Liver (tissue), 9 donors: ENCODE data around the gene NAP1L4. TPM values are rescaled to one million over a fixed set of nuclear protein-coding genes. Genes with fewer than 3 reads are reported as not detected.

Source experiments
- DNase-seq: peaks from one replicate; pipeline ENCODE4 v3.0.0-alpha.2; 2017; ENCODE audit warnings: low spot score
- H3K27ac ChIP-seq, 2 donors: one replicate each; pipeline ENCODE4 v1.7.0; 2013; ENCODE audit warnings: inconsistent platforms in 2 of 2, low read length in 2 of 2, control low read depth in 1 of 2, low read depth in 1 of 2, mild to moderate bottlenecking in 1 of 2
- H3K27me3 ChIP-seq, 4 donors: one replicate each; pipeline versions ENCODE4 v1.6.1 to v1.7.0; 2013; ENCODE audit warnings: low read length in 3 of 4, inconsistent platforms in 1 of 4, mild to moderate bottlenecking in 1 of 4, moderate library complexity in 1 of 4; ENCODE audit not compliant: control insufficient read depth in 4 of 4, insufficient read depth in 4 of 4
- H3K36me3 ChIP-seq, 4 donors: one replicate each; pipeline versions ENCODE4 v1.6.1 to v1.7.0; 2013; ENCODE audit warnings: low read length in 3 of 4, mild to moderate bottlenecking in 3 of 4, low read depth in 1 of 4, moderate library complexity in 1 of 4; ENCODE audit not compliant: control insufficient read depth in 4 of 4, insufficient read depth in 3 of 4
- H3K4me1 ChIP-seq, 4 donors: one replicate each; pipeline versions ENCODE4 v1.6.1 to v1.7.0; 2013; ENCODE audit warnings: low read length in 3 of 4, mild to moderate bottlenecking in 3 of 4, moderate library complexity in 1 of 4; ENCODE audit not compliant: control insufficient read depth in 4 of 4, insufficient read depth in 4 of 4
- H3K4me3 ChIP-seq, 3 donors: one replicate each; pipeline versions ENCODE4 v1.6.1 to v1.7.0; 2013; ENCODE audit warnings: low read length in 3 of 3, control low read depth in 1 of 3, low read depth in 1 of 3, mild to moderate bottlenecking in 1 of 3
- H3K9ac ChIP-seq, 2 donors: one replicate each; pipeline ENCODE4 v1.7.0; 2013; ENCODE audit warnings: low read length in 2 of 2, mild to moderate bottlenecking in 2 of 2, moderate library complexity in 2 of 2, control low read depth in 1 of 2, low read depth in 1 of 2
- H3K9me3 ChIP-seq, 4 donors: one replicate each; pipeline versions ENCODE4 v1.6.1 to v1.7.0; 2013; ENCODE audit warnings: low read length in 3 of 4; ENCODE audit not compliant: control insufficient read depth in 4 of 4
- EGR1 ChIP-seq, 2 donors: IDR thresholded peaks; 2 replicates each; pipeline ENCODE4 v1.6.1; 2016 to 2018; ENCODE audit warnings: antibody characterized with exemption in 2 of 2, low read depth in 2 of 2
- FOXA2 ChIP-seq: IDR thresholded peaks from 2 replicates; pipeline ENCODE4 v1.6.1; 2016; ENCODE audit warnings: antibody characterized with exemption
- HNF4A ChIP-seq, 2 donors: conservative IDR thresholded peaks; 2 replicates each; pipeline ENCODE4 v1.6.1; 2016; ENCODE audit warnings: antibody characterized with exemption in 2 of 2, mild to moderate bottlenecking in 2 of 2
- HNF4G ChIP-seq: IDR thresholded peaks from 2 replicates; pipeline ENCODE4 v1.6.1; 2016; ENCODE audit warnings: antibody characterized with exemption
- JUND ChIP-seq, 2 donors: IDR thresholded peaks; 2 replicates each; pipeline ENCODE4 v1.6.1; 2016; ENCODE audit warnings: antibody characterized with exemption in 2 of 2
- NR2F2 ChIP-seq: IDR thresholded peaks from 2 replicates; pipeline ENCODE4 v1.6.1; 2016; ENCODE audit warnings: antibody characterized with exemption
- RAD21 ChIP-seq, 2 donors: IDR thresholded peaks; 2 replicates each; pipeline ENCODE4 v1.6.1; 2016; ENCODE audit warnings: antibody characterized with exemption in 2 of 2, mild to moderate bottlenecking in 2 of 2
- SP1 ChIP-seq: IDR thresholded peaks from 2 replicates; pipeline ENCODE4 v1.6.1; 2018; ENCODE audit warnings: antibody characterized with exemption, mild to moderate bottlenecking
- TAF1 ChIP-seq: conservative IDR thresholded peaks from 2 replicates; pipeline ENCODE4 v1.6.1; 2016; ENCODE audit warnings: antibody characterized with exemption, mild to moderate bottlenecking
- YY1 ChIP-seq: IDR thresholded peaks from 2 replicates; pipeline ENCODE4 v1.6.1; 2016; ENCODE audit warnings: antibody characterized with exemption, mild to moderate bottlenecking
- WGBS: extraction: QIAGEN DNeasy Blood & Tissue Kit; methylation state at CpG from one replicate; pipeline ENCODE4 v1.1.7; 2013; 5-methylcytosine and 5-hydroxymethylcytosine counted together
- polyA plus RNA-seq, 2 donors: library from polyadenylated mRNA; stranded (reverse) in 1 of 2; unstranded in 1 of 2; fragments of 200-250 nt in 1 of 2; fragments of >200 nt in 1 of 2; fragmentation: Nextera tagmentation in 1 of 2; extraction: Ambion mirVana in 1 of 2; gene quantifications; one replicate each; pipeline versions ENCODE4 v1.2.1 to v1.2.3, GENCODE V29; 2013 to 2015
- total RNA-seq, 2 donors: library from RNA; depleted of rRNA; stranded (reverse); fragments of >200 nt; gene quantifications; one replicate each; pipeline ENCODE4 v1.2.3, GENCODE V29; 2014
- TF ChIP-seq, protein P1 (sequence below): IDR thresholded peaks from 2 replicates; pipeline ENCODE4 v1.6.1; 2016; ENCODE audit warnings: antibody characterized with exemption
- TF ChIP-seq, protein P2 (sequence below): IDR thresholded peaks from 2 replicates; pipeline ENCODE4 v1.6.1; 2016; ENCODE audit warnings: antibody characterized with exemption, mild to moderate bottlenecking
- TF ChIP-seq, protein P3 (sequence below): IDR thresholded peaks from 2 replicates; pipeline ENCODE4 v1.6.1; 2016; ENCODE audit warnings: antibody characterized with exemption
- donor health status: healthy.
- donor health status: healthy.
- donor health status: healthy.
- donor health status: healthy.
- donor health status: healthy.

NAP1L4 gene
- total and polyA plus RNA-seq, 4 donors = 33.2 to 110 (median 46.7) TPM

DNA sequence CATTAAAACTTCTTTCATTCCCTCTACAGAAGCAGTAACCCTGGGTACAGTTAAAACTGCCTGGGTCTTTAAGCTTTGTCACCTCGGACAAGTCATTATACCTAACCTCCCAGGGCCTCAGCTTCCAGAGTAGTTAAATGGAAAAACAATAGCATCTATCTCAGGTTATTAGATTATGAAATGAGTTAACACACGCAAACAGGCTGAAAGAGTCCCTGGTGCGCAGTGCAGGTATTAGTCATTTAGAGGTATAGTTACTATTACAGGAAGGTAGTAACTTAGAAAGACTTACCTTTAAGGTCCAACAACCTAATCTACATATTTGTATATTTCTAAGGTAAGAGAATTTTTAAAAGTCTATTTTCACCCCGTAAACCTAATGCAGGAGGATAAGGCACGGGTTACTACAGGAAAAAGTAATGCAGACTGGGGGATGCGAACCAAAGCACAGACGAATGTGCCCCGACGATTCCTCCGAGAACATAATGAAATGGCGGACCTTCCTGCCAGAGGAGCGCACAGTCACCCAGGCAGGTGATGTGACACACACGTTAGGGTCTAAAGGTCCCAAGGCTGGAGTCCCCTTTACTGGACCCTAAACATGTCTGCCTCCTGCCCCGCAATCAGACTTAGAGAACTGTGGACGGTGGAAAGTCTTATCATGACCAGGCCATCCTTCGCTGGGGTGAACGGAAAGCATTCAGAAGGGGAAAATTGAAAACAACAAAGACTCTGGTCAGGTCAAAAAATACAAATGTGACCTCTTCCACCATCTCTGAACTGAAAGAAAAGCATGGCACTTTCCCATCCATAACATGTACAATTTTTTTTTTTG is 1.3 kb downstream of the NAP1L4 start:
- WGBS = 2% methylated on average over 17 of the region's 17 CpGs
- peak overlapping the region; percentile 63 to 93 for H3K9ac ChIP-seq
- TF ChIP-seq HNF4A (conservative IDR thresholded peaks at IDR 0.05) (peak; percentile 78 to 88), JUND (IDR thresholded peaks at IDR 0.05) (no peak), YY1 (peak; percentile 94), RAD21 (IDR thresholded peaks at IDR 0.05) (no peak), FOXA2 (no peak), EGR1 (IDR thresholded peaks at IDR 0.05; ENCODE audit: low read depth in 2 of 2) (no peak), SP1 (no peak), HNF4G (peak; percentile 39), TAF1 (peak; percentile 43)
- TF ChIP-seq, protein P1, sequence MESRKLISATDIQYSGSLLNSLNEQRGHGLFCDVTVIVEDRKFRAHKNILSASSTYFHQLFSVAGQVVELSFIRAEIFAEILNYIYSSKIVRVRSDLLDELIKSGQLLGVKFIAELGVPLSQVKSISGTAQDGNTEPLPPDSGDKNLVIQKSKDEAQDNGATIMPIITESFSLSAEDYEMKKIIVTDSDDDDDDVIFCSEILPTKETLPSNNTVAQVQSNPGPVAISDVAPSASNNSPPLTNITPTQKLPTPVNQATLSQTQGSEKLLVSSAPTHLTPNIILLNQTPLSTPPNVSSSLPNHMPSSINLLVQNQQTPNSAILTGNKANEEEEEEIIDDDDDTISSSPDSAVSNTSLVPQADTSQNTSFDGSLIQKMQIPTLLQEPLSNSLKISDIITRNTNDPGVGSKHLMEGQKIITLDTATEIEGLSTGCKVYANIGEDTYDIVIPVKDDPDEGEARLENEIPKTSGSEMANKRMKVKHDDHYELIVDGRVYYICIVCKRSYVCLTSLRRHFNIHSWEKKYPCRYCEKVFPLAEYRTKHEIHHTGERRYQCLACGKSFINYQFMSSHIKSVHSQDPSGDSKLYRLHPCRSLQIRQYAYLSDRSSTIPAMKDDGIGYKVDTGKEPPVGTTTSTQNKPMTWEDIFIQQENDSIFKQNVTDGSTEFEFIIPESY = no peak
- TF ChIP-seq, protein P2, sequence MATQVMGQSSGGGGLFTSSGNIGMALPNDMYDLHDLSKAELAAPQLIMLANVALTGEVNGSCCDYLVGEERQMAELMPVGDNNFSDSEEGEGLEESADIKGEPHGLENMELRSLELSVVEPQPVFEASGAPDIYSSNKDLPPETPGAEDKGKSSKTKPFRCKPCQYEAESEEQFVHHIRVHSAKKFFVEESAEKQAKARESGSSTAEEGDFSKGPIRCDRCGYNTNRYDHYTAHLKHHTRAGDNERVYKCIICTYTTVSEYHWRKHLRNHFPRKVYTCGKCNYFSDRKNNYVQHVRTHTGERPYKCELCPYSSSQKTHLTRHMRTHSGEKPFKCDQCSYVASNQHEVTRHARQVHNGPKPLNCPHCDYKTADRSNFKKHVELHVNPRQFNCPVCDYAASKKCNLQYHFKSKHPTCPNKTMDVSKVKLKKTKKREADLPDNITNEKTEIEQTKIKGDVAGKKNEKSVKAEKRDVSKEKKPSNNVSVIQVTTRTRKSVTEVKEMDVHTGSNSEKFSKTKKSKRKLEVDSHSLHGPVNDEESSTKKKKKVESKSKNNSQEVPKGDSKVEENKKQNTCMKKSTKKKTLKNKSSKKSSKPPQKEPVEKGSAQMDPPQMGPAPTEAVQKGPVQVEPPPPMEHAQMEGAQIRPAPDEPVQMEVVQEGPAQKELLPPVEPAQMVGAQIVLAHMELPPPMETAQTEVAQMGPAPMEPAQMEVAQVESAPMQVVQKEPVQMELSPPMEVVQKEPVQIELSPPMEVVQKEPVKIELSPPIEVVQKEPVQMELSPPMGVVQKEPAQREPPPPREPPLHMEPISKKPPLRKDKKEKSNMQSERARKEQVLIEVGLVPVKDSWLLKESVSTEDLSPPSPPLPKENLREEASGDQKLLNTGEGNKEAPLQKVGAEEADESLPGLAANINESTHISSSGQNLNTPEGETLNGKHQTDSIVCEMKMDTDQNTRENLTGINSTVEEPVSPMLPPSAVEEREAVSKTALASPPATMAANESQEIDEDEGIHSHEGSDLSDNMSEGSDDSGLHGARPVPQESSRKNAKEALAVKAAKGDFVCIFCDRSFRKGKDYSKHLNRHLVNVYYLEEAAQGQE = peak; percentile 27
- TF ChIP-seq, protein P3, sequence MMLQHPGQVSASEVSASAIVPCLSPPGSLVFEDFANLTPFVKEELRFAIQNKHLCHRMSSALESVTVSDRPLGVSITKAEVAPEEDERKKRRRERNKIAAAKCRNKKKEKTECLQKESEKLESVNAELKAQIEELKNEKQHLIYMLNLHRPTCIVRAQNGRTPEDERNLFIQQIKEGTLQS = no peak
- H3K27me3 ChIP-seq = no peaks in the 10 kb centered on the region
- peak; percentile 63 for DNase-seq
- peak overlapping the region; percentile 73 to 96 (median 76) for H3K4me3 ChIP-seq
- no peaks in the 10 kb centered on the region for H3K9me3 ChIP-seq
- H3K36me3 ChIP-seq = no peaks in the 10 kb centered on the region
- H3K27ac ChIP-seq = peak overlapping the region; percentile 77 to 92
- H3K4me1 ChIP-seq = peaks cover 9 to 42% (median 39%) of the 10 kb centered on the region in 4 donors

DNA sequence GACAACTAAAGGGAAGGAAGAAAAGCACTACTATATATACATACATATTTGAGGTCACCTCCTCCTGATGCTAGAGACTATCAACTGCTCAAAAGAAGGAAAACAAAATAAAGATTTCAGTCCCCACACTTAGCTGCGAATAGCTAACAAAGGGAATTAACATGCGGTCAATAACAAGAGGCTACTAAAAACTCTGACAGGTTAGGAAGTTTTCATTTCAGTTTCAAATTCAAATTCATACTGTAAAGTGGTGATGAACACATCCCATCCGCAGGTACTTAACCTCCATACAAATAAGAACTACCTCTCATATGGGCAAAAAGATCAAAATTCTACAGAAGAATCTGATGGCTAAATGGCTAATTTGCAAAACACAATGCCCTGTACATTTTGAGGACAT is 2.6 kb downstream of the NAP1L4 start:
- Histone ChIP-seq H3K9me3 (no peaks in the 10 kb centered on the region), H3K4me1 (peaks cover 9 to 46% (median 41%) of the 10 kb centered on the region in 4 donors), H3K27ac (no peak overlapping the region), H3K4me3 (no peak overlapping the region), H3K36me3 (no peaks in the 10 kb centered on the region), H3K9ac (peak overlapping the region in 1 of 2 donors; percentile 93), H3K27me3 (no peaks in the 10 kb centered on the region)
- DNase-seq = no peak
- TF ChIP-seq, protein P1 = no peak
- no peak for TF ChIP-seq YY1
- TF ChIP-seq SP1 = no peak
- TF ChIP-seq NR2F2 = no peak
- no peak for TF ChIP-seq EGR1 (IDR thresholded peaks at IDR 0.05; ENCODE audit: low read depth in 2 of 2)
- TF ChIP-seq HNF4G = no peak
- TF ChIP-seq JUND (IDR thresholded peaks at IDR 0.05) = no peak
- no peak for TF ChIP-seq TAF1
- WGBS = 40% methylated on average over 3 of the region's 3 CpGs
